Epithelial cell of proximal tubule (primary cell): Measurements from ENCODE around the gene UMAD1. TPM values are rescaled to one million over a fixed set of nuclear protein-coding genes. Genes with fewer than 3 reads are reported as not detected.

Source experiments
- DNase-seq: peaks from one replicate; pipeline ENCODE4 v3.0.0-alpha.2; 2011; ENCODE audit warnings: low read depth
- H3K4me3 ChIP-seq: 2 replicates; pipeline ENCODE4 v1.5.1; 2011; ENCODE audit warnings: low read depth, mild to moderate bottlenecking, low read length
- CTCF ChIP-seq: conservative IDR thresholded peaks from 2 replicates; pipeline ENCODE4 v1.5.1; 2012; ENCODE audit warnings: low read depth, mild to moderate bottlenecking, low read length
- total RNA-seq: library from RNA; depleted of rRNA; stranded (reverse); fragments of >200 nt; gene quantifications from 2 replicates; pipeline ENCODE4 v1.2.3, GENCODE V29; 2015

The UMAD1 gene
- total RNA-seq, 1 donor from 2014 or later, result 9.7 TPM

- no peak for TF ChIP-seq CTCF
- no peak for DNase-seq
These were observed 228.5 kb downstream of the UMAD1 start for GRCh38 chr7:7869036-7869435.

GRCh38 chr7:7869651-7870050, 229.1 kb downstream of the UMAD1 start:
- no peak for DNase-seq
- no peak for TF ChIP-seq CTCF
- no peak overlapping the region for H3K4me3 ChIP-seq

More at GRCh38 chr7:7869036-7869435, 228.5 kb downstream of the UMAD1 start:
- H3K4me3 ChIP-seq, result no peak overlapping the region

GRCh38 chr7:7870555-7870954, 230.0 kb downstream of the UMAD1 start:
- H3K4me3 ChIP-seq, result no peak overlapping the region
- no peak for TF ChIP-seq CTCF
- DNase-seq, result no peak

GRCh38 chr7:7876419-7876818, 235.9 kb downstream of the UMAD1 start:
- TF ChIP-seq CTCF, result no peak
- DNase-seq, result no peak

GRCh38 chr7:7881581-7881980, 241.0 kb downstream of the UMAD1 start:
- no peak for DNase-seq
- TF ChIP-seq CTCF, result no peak

More at GRCh38 chr7:7876419-7876818, 235.9 kb downstream of the UMAD1 start:
- no peak overlapping the region for H3K4me3 ChIP-seq

GRCh38 chr7:7882888-7883287, 242.3 kb downstream of the UMAD1 start:
- no peak overlapping the region for H3K4me3 ChIP-seq
- TF ChIP-seq CTCF, result no peak
- DNase-seq, result no peak

More at GRCh38 chr7:7881581-7881980, 241.0 kb downstream of the UMAD1 start:
- no peak overlapping the region for H3K4me3 ChIP-seq

GRCh38 chr7:7883394-7883793, 242.8 kb downstream of the UMAD1 start:
- no peak for DNase-seq
- TF ChIP-seq CTCF, result no peak

More at GRCh38 chr7:7883394-7883793, 242.8 kb downstream of the UMAD1 start:
- no peak overlapping the region for H3K4me3 ChIP-seq
